HG02970 (cell line): ENCODE data around the gene HEXA.
A peak's percentile ranks its signal among the peaks of the same experiment; 100 is the strongest.
"Not testable (repeated sequence)": the region's sequence is repeated elsewhere in the genome, so short reads cannot be mapped to it uniquely, and the experiment has no call there.

ENCODE experiments used
- ATAC-seq: cut with Tn5 transposase; IDR thresholded peaks from one replicate; pipeline ENCODE4 v1.9.1; 2021; ENCODE audit warnings: mild to moderate bottlenecking, moderate library complexity, moderate number of reproducible peaks; ENCODE audit not compliant: unreplicated experiment, low FRiP score

Gene HEXA

GRCh38 chr15:72375846-72376581 lies at the start of gene HEXA:
HEXA (minus strand) TSS chr15:72376014; CDS start chr15:72375972, 42 bp downstream.
- ATAC-seq: peak; percentile 93

- no peak for ATAC-seq
Measured at GRCh38 chr15:72423256-72423655, 47.4 kb upstream of the HEXA start.

- ATAC-seq: no peak
Measured at GRCh38 chr15:72421484-72421883, 45.7 kb upstream of the HEXA start.

- no peak for ATAC-seq
Measured at GRCh38 chr15:72420576-72420975, 44.8 kb upstream of the HEXA start.

- ATAC-seq: not testable (repeated sequence)
Measured at GRCh38 chr15:72419768-72420167, 44.0 kb upstream of the HEXA start.

- no peak for ATAC-seq
Measured at GRCh38 chr15:72415304-72415703, 39.5 kb upstream of the HEXA start.

GRCh38 chr15:72413337-72413736 lies 37.5 kb upstream of the HEXA start:
- ATAC-seq: not testable (repeated sequence)

GRCh38 chr15:72411544-72411943 lies 35.7 kb upstream of the HEXA start:
- ATAC-seq: no peak

- no peak for ATAC-seq
Measured at GRCh38 chr15:72411111-72411510, 35.3 kb upstream of the HEXA start.

GRCh38 chr15:72406936-72407335 lies 31.1 kb upstream of the HEXA start:
- no peak for ATAC-seq

GRCh38 chr15:72404841-72405240 lies 29.0 kb upstream of the HEXA start:
- ATAC-seq: no peak

GRCh38 chr15:72404356-72404755 lies 28.5 kb upstream of the HEXA start:
- no peak for ATAC-seq

- ATAC-seq: no peak
Measured at GRCh38 chr15:72402726-72403125, 26.9 kb upstream of the HEXA start.

GRCh38 chr15:72398648-72399047 lies 22.8 kb upstream of the HEXA start:
- no peak for ATAC-seq

- no peak for ATAC-seq
Measured at GRCh38 chr15:72397796-72398588, 22.2 kb upstream of the HEXA start, which contains the start of gene TMEM202. TMEM202 (plus strand) TSS chr15:72398305; CDS start chr15:72398327, 22 bp downstream.

GRCh38 chr15:72396331-72396730 lies 20.5 kb upstream of the HEXA start:
- not testable (repeated sequence) for ATAC-seq

GRCh38 chr15:72389231-72389630 lies 13.4 kb upstream of the HEXA start:
- no peak for ATAC-seq

- ATAC-seq: no peak
Measured at GRCh38 chr15:72387741-72388140, 11.9 kb upstream of the HEXA start.

- no peak for ATAC-seq
Measured at GRCh38 chr15:72382146-72382545, 6.3 kb upstream of the HEXA start.

GRCh38 chr15:72380743-72381142 lies 4.9 kb upstream of the HEXA start:
- ATAC-seq: no peak

GRCh38 chr15:72379856-72380430 lies 4.1 kb upstream of the HEXA start:
- ATAC-seq: no peak
